Measurements from ENCODE around the gene HSD11B2. TPM values are rescaled to one million over a fixed set of nuclear protein-coding genes. Genes with fewer than 3 reads are reported as not detected.

The HSD11B2 gene
- total and polyA plus RNA-seq, 2 donors (not counting 1 experiment from before 2014, with no cell fraction given), result 0.15 TPM; not detected in 1

DNA sequence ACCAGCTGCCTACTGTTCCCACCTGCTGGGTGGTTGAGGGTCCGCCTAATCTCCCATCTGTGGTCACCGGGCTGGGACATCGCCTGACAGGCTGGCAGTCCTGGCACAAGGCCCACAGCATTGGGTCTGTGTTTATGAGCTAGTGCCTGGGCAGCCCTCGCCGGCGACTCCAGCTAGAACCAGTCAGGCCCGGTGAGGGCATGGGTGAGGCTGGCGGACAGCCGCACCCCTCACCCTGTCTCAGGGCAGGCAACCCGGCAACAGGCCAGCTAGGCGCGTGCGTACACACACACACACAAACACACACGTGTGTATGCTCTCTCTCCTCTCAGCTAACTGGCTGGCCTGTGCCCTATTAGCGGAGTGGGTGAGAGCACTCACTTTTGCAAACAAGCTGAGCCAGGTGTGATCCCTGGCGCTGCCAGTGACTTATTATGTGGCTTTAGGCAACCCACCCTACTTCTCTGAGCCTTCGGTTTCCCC lies 10.4 kb downstream of the HSD11B2 start:
- Histone ChIP-seq H3K79me2 (ENCODE audit: control insufficient read depth, insufficient read depth, low read length) (no peaks in the 10 kb centered on the region), H3K4me1 (ENCODE audit: control insufficient read depth, extremely low read depth, insufficient read depth, low read length) (peaks cover 16% of the 10 kb centered on the region), H2AFZ (ENCODE audit: low read length) (no peak overlapping the region), H3K36me3 (ENCODE audit: control insufficient read depth, insufficient read depth, low read length) (peaks cover 14% of the 10 kb centered on the region), H3K27me3 (ENCODE audit: control insufficient read depth, insufficient read depth, low read length) (no peaks in the 10 kb centered on the region), H3K27ac (ENCODE audit: insufficient read depth, low read length) (no peak overlapping the region), H3K4me2 (ENCODE audit: extremely low read depth, insufficient read depth, low read length) (no peak overlapping the region), H3K9ac (ENCODE audit: insufficient read depth, low read length) (no peak overlapping the region), H3K9me3 (ENCODE audit: control insufficient read depth, insufficient read depth, low read depth, low read length) (no peaks in the 10 kb centered on the region), H4K20me1 (ENCODE audit: control insufficient read depth, extremely low read depth, insufficient read depth, low read length) (no peaks in the 10 kb centered on the region), H3K4me3 (replicated peaks in 1 of 4; ENCODE audit: control extremely low read depth in 1 of 4, insufficient read depth in 1 of 4, low read depth in 3 of 4, low read length in 4 of 4) (no peak overlapping the region)
- TF ChIP-seq, protein P1, sequence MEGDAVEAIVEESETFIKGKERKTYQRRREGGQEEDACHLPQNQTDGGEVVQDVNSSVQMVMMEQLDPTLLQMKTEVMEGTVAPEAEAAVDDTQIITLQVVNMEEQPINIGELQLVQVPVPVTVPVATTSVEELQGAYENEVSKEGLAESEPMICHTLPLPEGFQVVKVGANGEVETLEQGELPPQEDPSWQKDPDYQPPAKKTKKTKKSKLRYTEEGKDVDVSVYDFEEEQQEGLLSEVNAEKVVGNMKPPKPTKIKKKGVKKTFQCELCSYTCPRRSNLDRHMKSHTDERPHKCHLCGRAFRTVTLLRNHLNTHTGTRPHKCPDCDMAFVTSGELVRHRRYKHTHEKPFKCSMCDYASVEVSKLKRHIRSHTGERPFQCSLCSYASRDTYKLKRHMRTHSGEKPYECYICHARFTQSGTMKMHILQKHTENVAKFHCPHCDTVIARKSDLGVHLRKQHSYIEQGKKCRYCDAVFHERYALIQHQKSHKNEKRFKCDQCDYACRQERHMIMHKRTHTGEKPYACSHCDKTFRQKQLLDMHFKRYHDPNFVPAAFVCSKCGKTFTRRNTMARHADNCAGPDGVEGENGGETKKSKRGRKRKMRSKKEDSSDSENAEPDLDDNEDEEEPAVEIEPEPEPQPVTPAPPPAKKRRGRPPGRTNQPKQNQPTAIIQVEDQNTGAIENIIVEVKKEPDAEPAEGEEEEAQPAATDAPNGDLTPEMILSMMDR (conservative IDR thresholded peaks at IDR 0.05 in 1 of 2, IDR thresholded peaks at IDR 0.05 in 1 of 2; ENCODE audit: low read depth in 1 of 2, low read length in 2 of 2), result no peak
- no peak for TF ChIP-seq EZH2 (IDR thresholded peaks at IDR 0.05; ENCODE audit: low read length, missing control alignments)
- no peak for DNase-seq (ENCODE audit: low read depth in 2 of 2)

DNA sequence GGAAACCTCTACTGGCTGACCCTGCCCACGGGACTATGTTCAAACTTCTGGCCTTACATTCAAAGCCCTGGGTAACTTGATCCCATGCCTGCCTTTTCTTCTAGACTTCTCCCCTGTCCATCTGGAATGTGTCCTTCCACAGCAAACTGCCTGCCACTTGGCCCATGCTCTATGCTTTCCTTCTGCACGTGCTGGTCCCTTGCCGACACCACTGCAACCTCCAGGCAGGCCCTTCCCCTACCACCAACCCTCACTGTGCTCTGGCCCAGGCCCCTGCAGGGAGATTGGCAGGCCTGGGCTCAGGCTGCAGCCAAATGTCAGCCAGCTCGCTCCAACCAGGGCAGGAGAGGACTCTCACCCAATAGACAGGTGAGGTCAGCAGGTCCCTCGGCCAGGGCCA lies 11.0 kb downstream of the HSD11B2 start:
- no peak overlapping the region for H3K27ac ChIP-seq (ENCODE audit: insufficient read depth, low read length)
- no peak overlapping the region for H3K4me2 ChIP-seq (ENCODE audit: extremely low read depth, insufficient read depth, low read length)
- H3K27me3 ChIP-seq (ENCODE audit: control insufficient read depth, insufficient read depth, low read length), result no peaks in the 10 kb centered on the region
- DNase-seq (ENCODE audit: low read depth in 2 of 2), result peak in 1 of 2 donors; percentile 75
- peaks cover 14% of the 10 kb centered on the region for H3K36me3 ChIP-seq (ENCODE audit: control insufficient read depth, insufficient read depth, low read length)
- no peak overlapping the region for H3K4me3 ChIP-seq (replicated peaks in 1 of 4; ENCODE audit: control extremely low read depth in 1 of 4, insufficient read depth in 1 of 4, low read depth in 3 of 4, low read length in 4 of 4)
- no peaks in the 10 kb centered on the region for H3K79me2 ChIP-seq (ENCODE audit: control insufficient read depth, insufficient read depth, low read length)
- no peak overlapping the region for H3K9ac ChIP-seq (ENCODE audit: insufficient read depth, low read length)
- no peaks in the 10 kb centered on the region for H3K9me3 ChIP-seq (ENCODE audit: control insufficient read depth, insufficient read depth, low read depth, low read length)
- H4K20me1 ChIP-seq (ENCODE audit: control insufficient read depth, extremely low read depth, insufficient read depth, low read length), result no peaks in the 10 kb centered on the region
- H2AFZ ChIP-seq (ENCODE audit: low read length), result no peak overlapping the region
- no peak for TF ChIP-seq EZH2 (IDR thresholded peaks at IDR 0.05; ENCODE audit: low read length, missing control alignments)
- TF ChIP-seq, protein P1 (conservative IDR thresholded peaks at IDR 0.05 in 1 of 2, IDR thresholded peaks at IDR 0.05 in 1 of 2; ENCODE audit: low read depth in 1 of 2, low read length in 2 of 2), result no peak
- H3K4me1 ChIP-seq (ENCODE audit: control insufficient read depth, extremely low read depth, insufficient read depth, low read length), result peaks cover 22% of the 10 kb centered on the region

DNA sequence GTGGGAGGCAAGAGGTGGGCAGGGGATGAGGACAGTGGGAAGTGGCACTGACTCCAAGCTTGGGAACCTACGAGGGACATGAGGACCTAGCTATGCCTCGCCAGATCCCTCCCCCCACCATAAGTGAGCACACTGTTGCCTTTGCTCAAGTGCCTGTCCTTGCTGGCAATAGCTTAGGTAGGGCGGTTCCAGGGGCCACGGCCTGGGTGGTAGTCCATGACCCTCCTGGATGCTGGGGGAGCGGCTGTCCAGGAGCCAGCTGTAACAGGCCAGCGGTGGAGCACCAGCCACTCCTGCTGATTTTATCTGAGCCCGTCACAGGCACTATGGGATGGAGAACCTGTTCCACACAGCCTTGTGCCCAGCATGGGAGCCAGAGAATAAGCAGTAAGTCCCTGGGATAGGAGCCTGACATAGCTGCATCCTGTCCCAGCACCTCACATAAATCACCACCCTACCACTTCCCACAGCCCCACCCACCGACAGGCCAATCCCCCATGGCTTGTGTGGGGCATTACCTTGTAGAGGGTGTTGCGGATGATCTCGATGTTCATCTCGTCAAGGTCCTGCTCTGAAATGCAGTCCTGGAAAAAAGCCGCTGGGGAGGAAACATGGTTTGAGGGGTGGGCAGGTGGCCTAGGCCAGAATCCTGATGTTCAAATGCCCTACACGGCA lies 11.8 kb downstream of the HSD11B2 start:
- H3K27ac ChIP-seq (ENCODE audit: insufficient read depth, low read length), result no peak overlapping the region
- H4K20me1 ChIP-seq (ENCODE audit: control insufficient read depth, extremely low read depth, insufficient read depth, low read length), result no peaks in the 10 kb centered on the region

More for the DNA sequence above, 11.8 kb downstream of the HSD11B2 start:
- Histone ChIP-seq H3K79me2 (ENCODE audit: control insufficient read depth, insufficient read depth, low read length) (no peaks in the 10 kb centered on the region), H3K9me3 (ENCODE audit: control insufficient read depth, insufficient read depth, low read depth, low read length) (no peaks in the 10 kb centered on the region), H3K4me1 (ENCODE audit: control insufficient read depth, extremely low read depth, insufficient read depth, low read length) (peaks cover 27% of the 10 kb centered on the region), H3K36me3 (ENCODE audit: control insufficient read depth, insufficient read depth, low read length) (peaks cover 14% of the 10 kb centered on the region), H3K9ac (ENCODE audit: insufficient read depth, low read length) (no peak overlapping the region), H2AFZ (ENCODE audit: low read length) (no peak overlapping the region), H3K4me3 (replicated peaks in 1 of 4; ENCODE audit: control extremely low read depth in 1 of 4, insufficient read depth in 1 of 4, low read depth in 3 of 4, low read length in 4 of 4) (no peak overlapping the region), H3K4me2 (ENCODE audit: extremely low read depth, insufficient read depth, low read length) (no peak overlapping the region), H3K27me3 (ENCODE audit: control insufficient read depth, insufficient read depth, low read length) (no peaks in the 10 kb centered on the region)
- no peak for TF ChIP-seq EZH2 (IDR thresholded peaks at IDR 0.05; ENCODE audit: low read length, missing control alignments)
- no peak for DNase-seq (ENCODE audit: low read depth in 2 of 2)

All from fibroblast of lung (primary cell).